AG04450 (cell line): ENCODE measurements around the gene TTYH3. TPM values are rescaled to one million over a fixed set of nuclear protein-coding genes. Genes with fewer than 3 reads are reported as not detected.

Source experiments
- CTCF ChIA-PET: fragments of 300-600, 350-600 bp; formaldehyde crosslinking; extraction: SDS; loops from one replicate; lab custom pipeline; 2022; ENCODE audit warnings: antibody characterized with exemption, inconsistent platforms; lab: Charles Lee
- POLR2A ChIA-PET: fragments of 350-600 bp; formaldehyde crosslinking; extraction: SDS; loops from one replicate; lab custom pipeline; 2021; ENCODE audit warnings: antibody characterized with exemption, inconsistent platforms; lab: Yijun Ruan, JAX
- DNase-seq: peaks from one replicate; pipeline ENCODE4 v3.0.0-alpha.2; 2011; ENCODE audit warnings: low read depth, low spot score
- H3K27ac ChIP-seq: one replicate; pipeline ENCODE4 v1.5.1; 2012; ENCODE audit warnings: low read depth, low read length, control low read depth
- H3K27me3 ChIP-seq: one replicate; pipeline ENCODE4 v1.6.0; 2012; ENCODE audit warnings: low read length; ENCODE audit not compliant: control insufficient read depth, insufficient read depth
- H3K4me3 ChIP-seq: 2 replicates; pipeline ENCODE4 v1.5.1; 2011; ENCODE audit warnings: mild to moderate bottlenecking, low read depth, low read length, control low read depth
- H3K9me3 ChIP-seq: 2 replicates; pipeline ENCODE4 v1.5.1; 2012; ENCODE audit warnings: low read length; ENCODE audit not compliant: control insufficient read depth, insufficient read depth
- CTCF ChIP-seq: IDR thresholded peaks from 2 replicates; pipeline ENCODE4 v1.5.1; 2011; ENCODE audit warnings: low read depth, low read length, control low read depth, inconsistent platforms
- polyA plus RNA-seq: library from polyadenylated mRNA; depleted of rRNA; stranded (reverse); fragments of >200 nt; gene quantifications from 2 replicates; pipeline ENCODE4 v1.2.3, GENCODE V29; 2011

The TTYH3 gene
- polyA plus RNA-seq, 1 experiment, result 30.8 TPM

- no peak for DNase-seq
- ChIA-PET POLR2A (no interaction called here), CTCF (no interaction called here)
- peaks cover 6% of the 10 kb centered on the region; the same call in 1 of the 2 replicates for H3K9me3 ChIP-seq
- H3K27ac ChIP-seq, result no peak overlapping the region
- no peaks in the 10 kb centered on the region for H3K27me3 ChIP-seq
- no peak overlapping the region for H3K4me3 ChIP-seq
- TF ChIP-seq CTCF, result no peak
These were observed 29.3 kb downstream of the TTYH3 start for GRCh38 chr7:2661096-2661449.

GRCh38 chr7:2661602-2662272 lies 30.0 kb downstream of the TTYH3 start:
- ChIA-PET CTCF (no interaction called here), POLR2A (no interaction called here)
- DNase-seq, result no peak

GRCh38 chr7:2662273-2663120 lies 30.7 kb downstream of the TTYH3 start:
- Histone ChIP-seq H3K27ac (no peak overlapping the region), H3K4me3 (no peak overlapping the region), H3K9me3 (peaks cover 11% of the 10 kb centered on the region), H3K27me3 (no peaks in the 10 kb centered on the region)
- DNase-seq, result no peak
- ChIA-PET CTCF (no interaction called here), POLR2A (no interaction called here)
- TF ChIP-seq CTCF, result no peak

More at GRCh38 chr7:2661602-2662272, 30.0 kb downstream of the TTYH3 start:
- Histone ChIP-seq H3K4me3 (no peak overlapping the region), H3K27me3 (no peaks in the 10 kb centered on the region), H3K27ac (no peak overlapping the region), H3K9me3 (peaks cover 7% of the 10 kb centered on the region; the same call in 1 of the 2 replicates)
- TF ChIP-seq CTCF, result peak; percentile 27; the same call in 1 of the 2 replicates

- Histone ChIP-seq H3K4me3 (no peak overlapping the region), H3K27me3 (no peaks in the 10 kb centered on the region), H3K27ac (no peak overlapping the region), H3K9me3 (peaks cover 11% of the 10 kb centered on the region)
- DNase-seq, result no peak
- ChIA-PET POLR2A (no interaction called here), CTCF (interaction anchor here (1.6 kb wide), 1 partner anchor 95 kb away, joined by 3 read pairs; no protein-coding TSS in a partner anchor)
- TF ChIP-seq CTCF, result no peak
These were observed 31.5 kb downstream of the TTYH3 start for GRCh38 chr7:2663121-2663886.
